Measurements from ENCODE around the gene CBLIF.

GRCh38 chr11:59867946-59868345 lies 22.6 kb upstream of the CBLIF start:
- TF ChIP-seq, protein P1, sequence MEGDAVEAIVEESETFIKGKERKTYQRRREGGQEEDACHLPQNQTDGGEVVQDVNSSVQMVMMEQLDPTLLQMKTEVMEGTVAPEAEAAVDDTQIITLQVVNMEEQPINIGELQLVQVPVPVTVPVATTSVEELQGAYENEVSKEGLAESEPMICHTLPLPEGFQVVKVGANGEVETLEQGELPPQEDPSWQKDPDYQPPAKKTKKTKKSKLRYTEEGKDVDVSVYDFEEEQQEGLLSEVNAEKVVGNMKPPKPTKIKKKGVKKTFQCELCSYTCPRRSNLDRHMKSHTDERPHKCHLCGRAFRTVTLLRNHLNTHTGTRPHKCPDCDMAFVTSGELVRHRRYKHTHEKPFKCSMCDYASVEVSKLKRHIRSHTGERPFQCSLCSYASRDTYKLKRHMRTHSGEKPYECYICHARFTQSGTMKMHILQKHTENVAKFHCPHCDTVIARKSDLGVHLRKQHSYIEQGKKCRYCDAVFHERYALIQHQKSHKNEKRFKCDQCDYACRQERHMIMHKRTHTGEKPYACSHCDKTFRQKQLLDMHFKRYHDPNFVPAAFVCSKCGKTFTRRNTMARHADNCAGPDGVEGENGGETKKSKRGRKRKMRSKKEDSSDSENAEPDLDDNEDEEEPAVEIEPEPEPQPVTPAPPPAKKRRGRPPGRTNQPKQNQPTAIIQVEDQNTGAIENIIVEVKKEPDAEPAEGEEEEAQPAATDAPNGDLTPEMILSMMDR (IDR thresholded peaks at IDR 0.05; ENCODE audit: borderline replicate concordance, extremely low read depth, low read length, poor library complexity, severe bottlenecking) = no peak
- TF ChIP-seq EZH2 (IDR thresholded peaks at IDR 0.05; ENCODE audit: borderline replicate concordance, low read depth, low read length, severe bottlenecking) = no peak

Data from DND-41 (cell line).